CD4-positive, alpha-beta T cell (primary cell): Measurements from ENCODE around the gene TEKTIP1. TPM values are rescaled to one million over a fixed set of nuclear protein-coding genes. Genes with fewer than 3 reads are reported as not detected.

Experiments used
- ATAC-seq: fragments of 200-7000 bp; cut with Tn5 transposase; one replicate; pipeline ENCODE4 v1.10.0; 2022; ENCODE audit warnings: mild to moderate bottlenecking; ENCODE audit not compliant: poor library complexity
- CTCF ChIA-PET: fragments of 350-600 bp; sonication (Branson Sonifier 250); formaldehyde crosslinking; loops from one replicate; lab custom pipeline; 2021; ENCODE audit warnings: antibody characterized with exemption, inconsistent platforms; lab: Charles Lee
- POLR2A ChIA-PET: fragments of 350-600 bp; sonication (Branson Sonifier 250); formaldehyde crosslinking; loops from one replicate; lab custom pipeline; 2021; ENCODE audit warnings: antibody characterized with exemption, inconsistent platforms; lab: Charles Lee
- DNase-seq, 14 experiments: peaks; one replicate each; pipeline ENCODE4 v3.0.0-alpha.2; 2013 to 2020; ENCODE audit warnings: mixed read lengths in 2 of 14
- H3K27ac ChIP-seq, 2 donors: one replicate each; pipeline versions ENCODE4 v1.5.1 to v1.7.0; 2013; ENCODE audit warnings: low read length in 2 of 2, low read depth in 1 of 2, mild to moderate bottlenecking in 1 of 2
- H3K27me3 ChIP-seq, 2 experiments: 1 replicate in 1 of 2; 2 replicates in 1 of 2; pipeline versions ENCODE4 v1.6.1 to v1.7.0; 2013; ENCODE audit warnings: low read length in 2 of 2, control low read depth in 1 of 2, mild to moderate bottlenecking in 1 of 2, moderate library complexity in 1 of 2; ENCODE audit not compliant: insufficient read depth in 2 of 2, control insufficient read depth in 1 of 2
- H3K36me3 ChIP-seq: one replicate; pipeline ENCODE4 v1.6.1; 2013; ENCODE audit warnings: low read length, control low read depth; ENCODE audit not compliant: insufficient read depth
- H3K4me1 ChIP-seq: one replicate; pipeline ENCODE4 v1.6.1; 2013; ENCODE audit warnings: low read length, control low read depth; ENCODE audit not compliant: insufficient read depth
- H3K4me3 ChIP-seq: one replicate; pipeline ENCODE4 v1.5.1; 2013; ENCODE audit warnings: mild to moderate bottlenecking, low read length, moderate library complexity
- H3K9me3 ChIP-seq, 2 experiments: 1 replicate in 1 of 2; 2 replicates in 1 of 2; pipeline versions ENCODE4 v1.6.1 to v1.7.0; 2013; ENCODE audit warnings: low read length in 2 of 2, mild to moderate bottlenecking in 2 of 2, control low read depth in 1 of 2, moderate library complexity in 1 of 2; ENCODE audit not compliant: control insufficient read depth in 1 of 2, insufficient read depth in 1 of 2
- H3K27ac Mint-ChIP-seq: one replicate; pipeline ENCODE4 v1.8.0; 2020; ENCODE audit warnings: mixed read lengths
- H3K27me3 Mint-ChIP-seq: one replicate; pipeline ENCODE4 v1.8.0; 2021; ENCODE audit warnings: mixed read lengths
- H3K36me3 Mint-ChIP-seq: one replicate; pipeline ENCODE4 v1.8.0; 2021; ENCODE audit warnings: low read depth, mixed read lengths
- H3K4me1 Mint-ChIP-seq: one replicate; pipeline ENCODE4 v1.8.0; 2021; ENCODE audit warnings: low read depth, mixed read lengths
- H3K4me3 Mint-ChIP-seq: one replicate; pipeline ENCODE4 v1.8.0; 2020; ENCODE audit warnings: mild to moderate bottlenecking, mixed read lengths
- H3K9me3 Mint-ChIP-seq: one replicate; pipeline ENCODE4 v1.8.0; 2020; ENCODE audit warnings: mixed read lengths
- intact Hi-C, 2 experiments: fragments of 100-400 bp; cut with DNase I in 1 of 2; cut with micrococcal nuclease in 1 of 2; formaldehyde crosslinking; loops; one replicate each; pipeline versions ENCODE4 v1.15.1 to v1.9.0; 2023 to 2025; cut with DNase I, micrococcal nuclease
- total RNA-seq, 174 experiments: library from RNA in 2 of 174; stranded (reverse) in 2 of 174; gene quantifications; one replicate each; pipeline ENCODE4 v1.2.3 and lab custom pipeline; 2021 to 2026
- TF ChIP-seq, protein P1 (sequence below): fragments of 200-600 bp; IDR thresholded peaks from one replicate; pipeline ENCODE4 v1.8.0; 2022; ENCODE audit warnings: antibody characterized with exemption, mild to moderate bottlenecking

The TEKTIP1 gene
- total RNA-seq, 2 experiments from 2014 or later = 5.7 to 6.0 TPM

DNA sequence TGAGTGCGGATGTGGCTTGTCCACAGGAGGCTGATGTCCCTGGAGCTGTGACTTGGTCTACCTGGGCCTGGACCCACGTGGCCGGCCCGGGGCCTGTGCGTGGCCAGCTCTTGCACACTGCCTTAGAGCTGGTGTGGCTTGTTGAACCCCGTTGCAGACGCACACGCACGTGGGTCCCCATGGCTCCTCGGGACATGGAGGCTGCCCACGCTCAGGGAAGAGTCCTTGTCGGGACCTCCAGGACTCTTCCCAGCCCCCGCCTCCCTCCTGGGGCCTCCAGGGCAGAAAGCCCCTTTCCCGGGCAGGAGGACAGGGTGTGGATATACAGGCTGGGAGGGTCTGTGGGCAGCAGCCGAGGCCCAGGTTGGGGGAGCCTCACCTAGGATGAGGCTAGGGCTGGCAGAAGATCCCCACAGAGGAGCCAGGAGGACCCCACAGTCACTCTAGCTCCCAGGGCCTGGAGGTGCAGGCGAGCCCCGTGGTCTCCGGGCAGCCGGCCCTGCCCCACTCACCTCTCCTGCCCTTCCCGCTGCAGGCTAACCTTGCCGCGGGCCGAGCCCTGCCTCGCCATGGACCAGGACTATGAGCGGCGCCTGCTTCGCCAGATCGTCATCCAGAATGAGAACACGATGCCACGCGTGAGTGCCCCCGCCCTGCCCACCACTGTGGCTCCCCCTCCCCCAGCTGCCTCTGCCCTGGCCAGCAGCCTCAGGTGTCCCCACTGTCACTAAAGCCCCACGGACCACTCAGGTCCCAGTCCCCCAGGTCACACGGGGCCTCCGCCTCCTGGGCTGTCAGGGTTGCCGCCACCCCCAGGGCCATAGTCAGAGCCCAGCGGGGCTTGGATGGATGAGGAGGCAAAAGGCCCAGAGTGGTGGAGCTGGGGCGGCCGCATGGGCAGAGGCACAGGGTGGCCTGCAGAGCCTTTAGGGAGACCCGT is 16.3 kb upstream of the TEKTIP1 start:
- intact Hi-C loops = no loop called here
- Mint-ChIP-seq H3K9me3 (no peaks in the 10 kb centered on the region), H3K4me3 (no peak overlapping the region), H3K27me3 (no peaks in the 10 kb centered on the region), H3K36me3 (peaks cover 28% of the 10 kb centered on the region), H3K27ac (no peak overlapping the region), H3K4me1 (peaks cover 10% of the 10 kb centered on the region)
- peaks cover 4% of the 10 kb centered on the region for H3K4me1 ChIP-seq
- no peak for ATAC-seq
- H3K9me3 ChIP-seq = no peaks in the 10 kb centered on the region
- TF ChIP-seq, protein P1, sequence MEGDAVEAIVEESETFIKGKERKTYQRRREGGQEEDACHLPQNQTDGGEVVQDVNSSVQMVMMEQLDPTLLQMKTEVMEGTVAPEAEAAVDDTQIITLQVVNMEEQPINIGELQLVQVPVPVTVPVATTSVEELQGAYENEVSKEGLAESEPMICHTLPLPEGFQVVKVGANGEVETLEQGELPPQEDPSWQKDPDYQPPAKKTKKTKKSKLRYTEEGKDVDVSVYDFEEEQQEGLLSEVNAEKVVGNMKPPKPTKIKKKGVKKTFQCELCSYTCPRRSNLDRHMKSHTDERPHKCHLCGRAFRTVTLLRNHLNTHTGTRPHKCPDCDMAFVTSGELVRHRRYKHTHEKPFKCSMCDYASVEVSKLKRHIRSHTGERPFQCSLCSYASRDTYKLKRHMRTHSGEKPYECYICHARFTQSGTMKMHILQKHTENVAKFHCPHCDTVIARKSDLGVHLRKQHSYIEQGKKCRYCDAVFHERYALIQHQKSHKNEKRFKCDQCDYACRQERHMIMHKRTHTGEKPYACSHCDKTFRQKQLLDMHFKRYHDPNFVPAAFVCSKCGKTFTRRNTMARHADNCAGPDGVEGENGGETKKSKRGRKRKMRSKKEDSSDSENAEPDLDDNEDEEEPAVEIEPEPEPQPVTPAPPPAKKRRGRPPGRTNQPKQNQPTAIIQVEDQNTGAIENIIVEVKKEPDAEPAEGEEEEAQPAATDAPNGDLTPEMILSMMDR = no peak
- no peak for DNase-seq
- no peak overlapping the region for H3K4me3 ChIP-seq
- POLR2A ChIA-PET = no interaction called here
- H3K36me3 ChIP-seq = peaks cover 75% of the 10 kb centered on the region
- H3K27me3 ChIP-seq = no peaks in the 10 kb centered on the region
- no peak overlapping the region for H3K27ac ChIP-seq
- CTCF ChIA-PET = no interaction called here

DNA sequence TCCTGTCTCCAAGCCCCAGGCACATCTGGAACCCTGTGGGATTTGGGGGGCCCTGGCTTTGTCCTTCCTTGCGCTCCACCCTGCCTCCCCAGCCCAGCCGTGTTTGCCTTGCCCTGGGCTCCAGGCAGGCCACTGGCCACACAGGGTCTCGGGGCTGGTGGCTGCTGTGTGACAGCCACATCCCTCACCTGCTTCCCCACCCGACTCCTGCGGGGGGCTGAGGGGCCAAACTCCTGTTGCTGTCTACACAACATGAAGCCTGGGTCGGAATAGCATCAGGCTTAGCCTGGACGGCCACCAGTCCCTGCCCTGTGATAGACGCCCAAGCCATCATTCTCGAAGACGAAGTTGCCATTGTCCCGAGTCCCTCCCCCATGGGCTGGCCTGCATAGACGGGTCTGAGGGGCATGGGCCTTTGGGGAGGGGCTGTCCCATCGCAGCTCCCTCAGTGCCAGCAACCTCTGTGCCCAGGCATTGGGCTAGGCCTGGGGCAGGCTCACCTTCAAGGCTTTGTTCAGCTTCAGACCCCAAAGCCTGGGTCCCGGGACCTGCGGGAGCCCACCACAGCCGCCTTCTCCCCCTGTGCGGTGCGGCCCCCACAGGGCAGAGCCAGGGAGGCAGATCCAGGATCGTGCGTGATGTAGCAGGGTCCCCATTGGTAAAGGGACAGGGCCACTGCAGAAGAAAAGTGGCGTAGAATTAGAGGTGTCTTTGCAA is 15.5 kb upstream of the TEKTIP1 start:
- intact Hi-C loops = no loop called here
- Mint-ChIP-seq H3K4me3 (peak overlapping the region; percentile 30), H3K9me3 (no peaks in the 10 kb centered on the region), H3K4me1 (peaks cover 9% of the 10 kb centered on the region), H3K27me3 (no peaks in the 10 kb centered on the region), H3K36me3 (peaks cover 28% of the 10 kb centered on the region), H3K27ac (no peak overlapping the region)
- no peak overlapping the region for H3K4me3 ChIP-seq
- TF ChIP-seq, protein P1 = no peak
- H3K4me1 ChIP-seq = no peaks in the 10 kb centered on the region
- no peak overlapping the region for H3K27ac ChIP-seq
- H3K36me3 ChIP-seq = peaks cover 82% of the 10 kb centered on the region
- H3K9me3 ChIP-seq = no peaks in the 10 kb centered on the region
- POLR2A ChIA-PET = no interaction called here
- H3K27me3 ChIP-seq = no peaks in the 10 kb centered on the region
- ATAC-seq (no peak), DNase-seq (no peak)
- CTCF ChIA-PET = no interaction called here

DNA sequence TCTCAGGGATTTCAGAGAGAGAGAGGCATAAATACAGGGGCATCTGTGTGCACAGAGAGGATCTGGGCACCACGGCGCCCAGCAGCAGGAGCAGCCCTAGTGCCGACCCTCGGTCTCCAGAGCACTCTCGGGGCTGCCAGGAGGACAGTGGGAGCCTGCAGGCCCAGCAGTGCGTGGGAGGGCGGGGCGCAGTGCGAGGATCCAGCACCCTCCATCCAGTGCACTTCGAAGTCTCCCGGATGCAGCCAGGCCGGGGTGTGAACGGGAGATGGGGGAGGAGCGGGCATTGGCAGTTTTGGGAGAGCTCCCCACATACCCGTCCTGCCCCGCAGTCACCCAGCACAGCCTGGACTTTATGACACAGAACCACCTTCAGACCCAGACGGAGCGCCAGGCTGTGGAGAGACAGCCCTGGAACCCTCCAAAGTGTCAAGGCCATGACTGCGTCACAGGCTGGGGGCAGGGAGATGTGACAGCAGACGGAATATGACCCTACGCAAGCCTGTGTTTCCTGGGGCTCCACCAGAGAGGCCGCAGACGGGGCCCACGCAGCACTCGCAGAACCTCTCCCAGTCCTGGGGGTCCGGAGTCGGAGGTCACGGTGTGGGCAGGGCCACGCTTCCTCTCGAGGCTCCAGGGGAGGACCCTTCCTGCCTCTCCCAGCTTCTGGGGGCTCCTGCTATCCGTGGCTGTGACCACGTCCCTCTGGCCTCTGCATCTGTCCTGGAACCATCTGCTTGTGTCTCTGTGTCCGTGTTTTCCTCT is 14.7 kb upstream of the TEKTIP1 start:
- H3K27me3 ChIP-seq = no peaks in the 10 kb centered on the region
- Mint-ChIP-seq H3K36me3 (peaks cover 28% of the 10 kb centered on the region), H3K4me3 (no peak overlapping the region), H3K27ac (no peak overlapping the region), H3K9me3 (no peaks in the 10 kb centered on the region), H3K27me3 (no peaks in the 10 kb centered on the region), H3K4me1 (peaks cover 5% of the 10 kb centered on the region)
- H3K27ac ChIP-seq = no peak overlapping the region
- no peak overlapping the region for H3K4me3 ChIP-seq
- DNase-seq (no peak), ATAC-seq (no peak)
- H3K4me1 ChIP-seq = no peaks in the 10 kb centered on the region
- TF ChIP-seq, protein P1 = no peak
- ChIA-PET CTCF (no interaction called here), POLR2A (no interaction called here)
- peaks cover 75% of the 10 kb centered on the region for H3K36me3 ChIP-seq
- H3K9me3 ChIP-seq = no peaks in the 10 kb centered on the region
- intact Hi-C loops = no loop called here
